HT1080 (cell line): ENCODE results near the gene CERS6. TPM values are rescaled to one million over a fixed set of nuclear protein-coding genes. Genes with fewer than 3 reads are reported as not detected.

Experiments
- DNase-seq: peaks from one replicate; pipeline ENCODE4 v3.0.0-alpha.2; 2015; ENCODE audit warnings: low read depth
- small RNA-seq: library from RNA; depleted of rRNA; stranded (forward); fragments of <200 nt; gene quantifications from one replicate; pipeline ENCODE3, GENCODE V24; 2014
- total RNA-seq: library from RNA; depleted of rRNA; stranded (reverse); fragments of >200 nt; shearing (Covaris generic); gene quantifications from 2 replicates; pipeline ENCODE4 v1.2.3, GENCODE V29; 2014; rRNA removed

CERS6 gene
- total RNA-seq, 1 experiment from 2014 or later, result 24.3 TPM

DNA sequence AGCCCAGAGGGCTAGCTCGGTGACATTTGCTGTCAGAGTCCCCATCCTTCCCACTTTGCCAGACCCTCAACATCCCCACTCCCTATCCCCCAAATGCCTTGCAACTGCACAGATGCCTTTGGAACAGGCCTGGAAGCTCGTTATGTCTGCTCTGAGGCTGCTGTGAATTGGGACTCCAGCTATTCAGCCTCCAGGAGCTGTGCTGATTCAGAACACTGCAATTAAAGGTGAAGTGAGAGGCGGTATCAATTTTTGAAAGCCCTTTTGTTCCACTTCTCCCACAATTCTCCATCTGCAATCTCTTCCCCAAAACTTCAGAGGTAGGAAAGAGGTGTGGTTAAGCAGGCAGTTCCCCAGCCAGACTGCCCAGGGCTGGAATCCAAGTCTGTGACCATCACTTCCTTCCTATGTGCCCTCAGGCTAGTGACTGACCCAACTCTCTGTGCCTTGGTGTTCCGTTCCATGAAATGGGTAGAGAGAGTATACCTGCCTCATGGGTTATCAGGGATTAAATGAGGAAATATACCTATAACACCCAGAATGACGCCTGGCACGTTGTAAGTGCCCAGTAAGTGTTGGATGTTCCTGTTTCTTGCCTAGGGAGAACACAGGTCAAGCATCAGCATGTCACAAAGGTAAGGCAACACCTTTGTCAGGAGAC, 363.9 kb downstream of the CERS6 start:
- DNase-seq, result no peak

GRCh38 chr2:168821577-168821976, 365.5 kb downstream of the CERS6 start:
- no peak for DNase-seq

GRCh38 chr2:168821992-168822391, 365.9 kb downstream of the CERS6 start:
- no peak for DNase-seq

Small RNA genes within 50 kb of the gene (small RNA-seq; reads per million reads assigned to genes)
- not detected for gene MIR4774
- gene RN7SL813P, result not detected
- not detected for gene RNU6-766P

Other genes with a start within 250 kb of the CERS6 start
- 13.9 and 16.9 TPM in 2 replicates for gene STK39, start 208.7 kb upstream of the CERS6 start, total RNA-seq